Activated CD8-positive, alpha-beta memory T cell treated with anti-CD3 and anti-CD28 coated beads for 36 hours (primary cell): ENCODE results near the gene ARHGAP18. TPM values are rescaled to one million over a fixed set of nuclear protein-coding genes. Genes with fewer than 3 reads are reported as not detected.
"Not testable (repeated sequence)": the region's sequence is repeated elsewhere in the genome, so short reads cannot be mapped to it uniquely, and the experiment has no call there.

Experiments
- CTCF ChIA-PET: fragments of 350-600 bp; sonication (Branson Sonifier 250); formaldehyde crosslinking; loops from one replicate; lab custom pipeline; 2021; ENCODE audit warnings: antibody characterized with exemption; lab: Charles Lee
- POLR2A ChIA-PET: fragments of 350-600 bp; sonication (Branson Sonifier 250); formaldehyde crosslinking; loops from one replicate; lab custom pipeline; 2021; ENCODE audit warnings: antibody characterized with exemption; lab: Charles Lee
- total RNA-seq, 2 experiments: library from RNA; stranded (reverse); gene quantifications; one replicate each; pipeline ENCODE4 v1.2.3, GENCODE V29; 2021

ARHGAP18 gene
- total RNA-seq, 2 experiments from 2014 or later = 6.6 to 7.5 TPM

DNA sequence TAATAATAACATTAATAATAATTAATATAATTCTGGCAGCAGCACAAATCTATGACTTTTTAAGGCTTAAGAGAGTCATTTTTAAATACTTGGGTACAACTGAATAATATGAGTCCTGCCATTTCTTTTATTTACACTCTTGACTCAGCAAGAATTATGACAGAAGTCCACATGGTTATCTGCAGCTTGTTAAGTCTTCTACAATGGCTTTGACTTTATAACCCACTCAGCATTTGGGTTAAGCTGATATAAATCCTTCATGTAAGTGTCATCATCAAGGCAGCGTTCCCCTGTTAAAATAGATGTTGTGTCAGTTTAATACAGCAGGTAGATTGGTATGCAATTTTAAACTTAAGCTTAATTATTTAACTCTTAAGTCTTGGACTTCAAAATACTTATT lies 131.7 kb downstream of the ARHGAP18 start:
- ChIA-PET CTCF (no interaction called here), POLR2A (no interaction called here)

DNA sequence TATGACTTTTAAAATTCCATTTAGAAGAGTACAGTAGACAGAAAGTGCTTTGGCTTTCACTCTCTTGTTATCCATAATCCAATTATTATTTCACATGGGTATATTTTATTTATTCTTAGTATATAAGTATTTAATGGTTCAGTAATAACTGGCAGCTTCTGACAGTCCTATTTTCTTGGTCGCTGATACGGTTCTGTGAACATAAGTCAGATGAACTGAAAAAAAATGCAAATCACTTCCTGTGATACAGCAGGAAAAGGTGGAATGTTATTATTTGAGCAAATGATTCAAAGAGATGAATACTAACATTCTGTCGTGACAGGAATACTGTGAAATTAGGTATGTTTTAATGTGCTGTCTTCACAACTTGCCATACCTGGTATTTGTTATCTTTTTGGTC lies 132.3 kb downstream of the ARHGAP18 start:
- ChIA-PET CTCF (no interaction called here), POLR2A (no interaction called here)

DNA sequence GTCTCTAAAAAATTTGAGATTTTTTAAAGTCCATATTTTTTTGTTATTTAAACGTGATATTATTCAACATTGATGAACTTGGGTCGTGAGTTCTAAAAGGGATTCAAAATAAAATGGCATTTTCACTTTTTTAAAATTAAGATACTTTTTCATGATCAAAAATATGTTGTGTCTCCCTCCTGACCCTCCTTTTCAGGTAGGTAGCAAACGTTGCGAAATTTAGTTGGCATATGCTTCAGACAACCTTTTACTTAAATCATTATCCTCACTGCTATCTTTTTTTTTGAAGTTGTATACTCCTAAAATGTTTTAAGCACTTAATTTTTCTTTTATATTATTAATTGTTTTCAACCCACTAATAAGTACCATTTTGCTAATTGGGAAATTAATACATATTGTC lies 133.5 kb downstream of the ARHGAP18 start:
- CTCF ChIA-PET = no interaction called here
- POLR2A ChIA-PET = no interaction called here

- POLR2A ChIA-PET = no interaction called here
- CTCF ChIA-PET = interaction anchor here (0.9 kb wide), 1 partner anchor 74 kb away, joined by 4 read pairs; no protein-coding TSS in a partner anchor
Observed at GRCh38 chr6:129575378-129576118, 134.4 kb downstream of the ARHGAP18 start.

DNA sequence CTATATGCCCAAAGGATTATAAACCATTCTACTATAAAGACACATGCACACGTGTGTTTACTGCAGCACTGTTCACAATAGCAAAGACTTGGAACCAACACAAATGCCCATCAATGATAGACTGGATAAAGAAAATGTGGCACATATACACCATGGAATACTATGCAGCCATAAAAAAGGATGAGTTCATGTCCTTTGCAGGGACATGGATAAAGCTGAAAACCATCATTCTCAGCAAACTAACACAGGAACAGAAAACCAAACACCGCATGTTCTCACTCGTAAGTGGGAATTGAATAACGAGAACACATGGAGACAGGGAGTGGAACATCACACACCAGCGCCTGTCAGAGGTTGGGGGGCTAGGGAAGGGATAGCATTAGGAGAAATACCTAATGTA lies 135.4 kb downstream of the ARHGAP18 start:
- POLR2A ChIA-PET = not testable (repeated sequence)
- CTCF ChIA-PET = interaction anchor here (0.9 kb wide), 1 partner anchor 74 kb away, joined by 4 read pairs; no protein-coding TSS in a partner anchor

DNA sequence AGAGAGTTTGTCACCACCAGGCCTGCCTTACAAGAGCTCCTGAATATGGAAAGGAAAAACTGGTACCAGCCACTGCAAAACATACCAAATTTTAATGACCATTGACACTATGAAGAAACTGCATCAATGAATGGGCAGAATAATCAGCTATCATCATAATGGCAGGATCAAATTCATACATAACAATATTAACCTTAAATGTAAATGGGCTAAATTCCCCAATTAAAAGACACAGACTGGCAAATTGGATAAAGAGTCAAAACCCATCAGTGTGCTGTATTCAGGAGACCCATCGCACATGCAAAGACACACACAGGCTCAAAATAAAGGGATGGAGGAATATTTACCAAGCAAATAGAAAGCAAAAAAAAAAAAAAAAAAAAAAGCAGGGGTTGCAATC lies 139.0 kb downstream of the ARHGAP18 start:
- CTCF ChIA-PET = interaction anchor here (0.6 to 0.7 kb wide), 2 partner anchors 99 to 164 kb away, joined by 3 read pairs; no protein-coding TSS in a partner anchor
- POLR2A ChIA-PET = not testable (repeated sequence)

GRCh38 chr6:129568015-129568414 lies 142.0 kb downstream of the ARHGAP18 start:
- CTCF ChIA-PET = interaction anchor here (2.0 kb wide), 1 partner anchor 68 kb away, joined by 5 read pairs; no protein-coding TSS in a partner anchor
- POLR2A ChIA-PET = no interaction called here

DNA sequence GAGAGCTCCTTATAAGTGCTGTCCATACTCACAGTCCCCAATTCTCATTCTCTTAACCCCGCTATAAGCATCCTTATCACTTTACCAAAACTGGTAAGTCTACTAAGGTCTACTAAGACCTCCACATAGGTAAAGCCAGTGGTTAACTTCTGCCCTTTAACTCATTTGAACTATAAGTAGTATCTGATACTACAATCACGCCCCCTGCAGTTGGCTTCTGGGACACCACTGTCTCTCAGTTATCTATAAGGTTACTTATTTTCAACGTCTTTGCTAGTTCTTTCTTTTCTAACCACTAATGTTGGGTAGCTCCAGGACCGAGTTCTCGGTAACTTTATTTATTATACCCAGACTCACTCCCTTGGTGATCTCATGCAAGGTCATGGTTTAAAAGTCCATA lies 142.6 kb downstream of the ARHGAP18 start:
- POLR2A ChIA-PET = no interaction called here
- CTCF ChIA-PET = no interaction called here

DNA sequence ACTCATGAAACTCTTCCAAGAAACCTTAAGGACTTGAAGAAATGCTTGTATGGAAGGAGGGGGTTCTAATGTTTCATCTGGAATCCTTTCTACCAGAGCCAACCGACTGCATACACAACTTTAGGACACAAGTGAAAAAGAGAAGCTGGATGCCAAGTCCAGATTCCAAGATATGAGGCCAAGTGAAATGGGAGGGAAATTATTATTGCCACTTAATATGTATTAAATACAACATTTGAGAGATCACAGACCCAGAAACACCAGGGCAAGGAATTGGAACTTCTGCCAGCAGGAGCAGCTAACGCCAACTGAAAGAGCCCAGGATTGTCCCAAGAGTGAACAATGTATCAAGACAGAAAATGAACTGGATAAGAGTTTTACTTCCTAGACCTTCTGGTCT lies 144.2 kb downstream of the ARHGAP18 start:
- POLR2A ChIA-PET = no interaction called here
- CTCF ChIA-PET = interaction anchor here (1.0 kb wide), 1 partner anchor 16 kb away, joined by 3 read pairs; no protein-coding TSS in a partner anchor

DNA sequence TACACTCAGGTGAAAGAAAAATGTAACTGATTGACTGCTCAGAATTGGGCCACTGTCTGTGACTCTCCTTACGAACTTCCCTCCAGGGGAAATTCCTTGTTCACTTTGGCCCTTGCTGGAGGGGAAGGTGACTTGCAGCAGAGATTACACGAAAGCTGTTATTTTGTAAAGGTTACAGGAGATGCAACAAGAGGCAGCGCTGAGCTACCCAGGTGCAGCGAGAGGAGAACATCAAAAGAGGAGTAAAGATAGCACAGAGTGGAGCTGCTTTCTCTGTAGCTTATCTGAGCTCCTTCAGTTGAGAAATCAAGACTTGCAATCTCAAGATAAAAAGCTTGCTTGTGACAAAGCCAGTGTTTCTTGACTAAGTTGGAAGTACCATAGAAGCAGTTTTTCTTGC lies 144.6 kb downstream of the ARHGAP18 start:
- POLR2A ChIA-PET = no interaction called here
- CTCF ChIA-PET = interaction anchor here (1.0 kb wide), 1 partner anchor 16 kb away, joined by 3 read pairs; no protein-coding TSS in a partner anchor

DNA sequence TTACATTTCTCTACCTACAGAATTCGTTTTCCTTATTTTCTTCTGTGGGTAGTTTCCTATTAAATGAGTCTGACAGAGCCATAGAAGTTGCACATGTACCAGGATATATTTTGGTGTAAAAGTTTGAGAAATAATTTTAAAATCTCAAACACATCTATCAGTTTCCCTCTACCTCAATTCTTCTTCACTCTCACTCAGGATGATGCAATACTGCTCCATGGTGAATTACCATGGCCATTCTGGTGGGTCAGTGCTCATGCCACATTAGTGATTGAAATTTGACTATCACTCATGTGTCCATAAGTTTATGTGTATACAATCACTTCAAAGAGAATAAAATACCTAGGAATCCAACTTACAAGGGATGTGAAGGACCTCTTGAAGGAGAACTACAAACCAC lies 151.7 kb downstream of the ARHGAP18 start:
- POLR2A ChIA-PET = no interaction called here
- CTCF ChIA-PET = no interaction called here

DNA sequence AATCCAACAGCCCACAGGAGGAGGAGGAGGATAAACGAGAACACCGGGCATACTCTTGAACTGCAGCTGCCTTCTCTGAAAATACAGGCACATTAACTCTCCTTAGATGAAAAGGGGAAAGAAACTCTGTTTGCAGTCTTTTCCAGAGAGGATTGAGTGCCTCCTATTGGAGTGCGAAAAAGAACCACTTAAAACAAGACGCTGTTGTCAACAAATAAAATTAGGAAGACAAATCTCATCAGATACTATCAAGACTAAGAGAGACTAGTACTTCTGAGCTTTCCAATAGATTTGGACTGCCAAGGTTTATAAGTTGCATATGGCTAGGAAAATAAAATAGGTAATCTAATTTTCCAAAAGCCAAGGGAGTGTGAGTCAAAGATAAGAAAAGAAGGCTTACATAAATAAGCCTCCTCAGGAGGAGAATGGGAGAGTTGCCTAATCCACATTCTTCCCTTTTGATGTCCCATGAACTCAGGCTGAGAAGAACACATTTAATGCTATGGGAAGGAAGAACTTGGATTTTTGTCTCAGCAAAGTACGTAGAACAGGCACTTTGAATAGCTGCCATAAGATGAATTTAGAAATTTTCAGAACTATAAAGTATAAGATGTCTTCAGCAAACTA lies 154.7 kb downstream of the ARHGAP18 start:
- CTCF ChIA-PET = no interaction called here
- POLR2A ChIA-PET = no interaction called here

GRCh38 chr6:129552413-129552812 lies 157.6 kb downstream of the ARHGAP18 start:
- POLR2A ChIA-PET = no interaction called here
- CTCF ChIA-PET = no interaction called here

- ChIA-PET CTCF (no interaction called here), POLR2A (no interaction called here)
Observed at GRCh38 chr6:129551486-129551885, 158.5 kb downstream of the ARHGAP18 start.

GRCh38 chr6:129546702-129547101 lies 163.3 kb downstream of the ARHGAP18 start:
- CTCF ChIA-PET = interaction anchor here (0.6 kb wide), 1 partner anchor 19 kb away, joined by 3 read pairs; no protein-coding TSS in a partner anchor
- POLR2A ChIA-PET = no interaction called here

DNA sequence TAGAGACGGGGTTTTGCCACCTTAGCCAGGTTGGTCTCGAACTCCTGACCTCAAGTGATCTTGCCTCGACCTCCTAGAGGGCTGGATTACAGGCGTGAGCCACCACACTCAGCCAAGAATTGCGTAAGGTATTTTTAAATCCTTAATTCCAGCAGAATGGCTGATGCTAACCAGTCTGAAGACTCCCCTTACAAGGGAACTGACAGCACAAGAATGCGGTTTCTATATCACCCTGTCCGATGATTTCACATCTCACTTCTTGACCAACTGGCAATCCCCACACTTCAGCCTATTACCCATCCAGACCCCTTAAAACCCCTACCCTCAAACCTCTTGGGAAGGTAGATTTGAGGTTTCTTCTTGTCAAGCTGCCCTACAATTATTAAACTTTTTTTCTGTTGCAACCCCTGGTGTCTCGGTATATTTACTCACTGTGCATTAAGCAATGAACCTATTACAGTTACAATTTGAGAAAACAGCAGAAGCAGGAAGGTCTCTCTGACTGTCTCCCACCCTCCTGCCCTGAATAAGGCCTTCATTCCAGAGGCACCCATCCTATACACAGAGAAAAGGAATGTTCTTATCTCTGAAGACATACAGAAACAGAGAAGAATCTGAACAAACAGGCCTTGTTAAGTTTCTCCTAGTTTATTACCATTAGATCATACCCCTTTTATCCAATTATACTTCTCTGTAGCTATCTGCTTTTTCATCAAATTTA lies 164.9 kb downstream of the ARHGAP18 start:
- CTCF ChIA-PET = no interaction called here
- POLR2A ChIA-PET = no interaction called here

- ChIA-PET CTCF (no interaction called here), POLR2A (no interaction called here)
Observed at GRCh38 chr6:129543981-129544380, 166.0 kb downstream of the ARHGAP18 start.

DNA sequence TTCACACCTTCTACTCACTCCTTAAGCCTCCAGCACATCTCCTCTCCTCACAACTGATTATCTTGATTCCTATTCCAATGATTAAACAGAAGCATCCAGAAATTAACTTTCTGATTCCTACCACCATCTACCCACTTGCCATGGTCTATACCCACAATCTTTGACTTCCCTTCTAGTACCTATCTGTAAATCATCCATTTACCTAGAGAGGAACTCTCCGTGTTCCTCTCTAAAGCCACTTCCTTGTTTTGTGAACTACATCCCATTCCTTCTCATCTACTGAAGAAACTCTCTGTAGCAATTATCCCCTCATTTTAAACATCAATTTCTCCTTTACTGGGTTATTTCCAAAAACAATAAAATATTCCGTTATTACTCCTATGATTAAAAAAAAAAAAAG lies 167.3 kb downstream of the ARHGAP18 start:
- ChIA-PET CTCF (no interaction called here), POLR2A (no interaction called here)

DNA sequence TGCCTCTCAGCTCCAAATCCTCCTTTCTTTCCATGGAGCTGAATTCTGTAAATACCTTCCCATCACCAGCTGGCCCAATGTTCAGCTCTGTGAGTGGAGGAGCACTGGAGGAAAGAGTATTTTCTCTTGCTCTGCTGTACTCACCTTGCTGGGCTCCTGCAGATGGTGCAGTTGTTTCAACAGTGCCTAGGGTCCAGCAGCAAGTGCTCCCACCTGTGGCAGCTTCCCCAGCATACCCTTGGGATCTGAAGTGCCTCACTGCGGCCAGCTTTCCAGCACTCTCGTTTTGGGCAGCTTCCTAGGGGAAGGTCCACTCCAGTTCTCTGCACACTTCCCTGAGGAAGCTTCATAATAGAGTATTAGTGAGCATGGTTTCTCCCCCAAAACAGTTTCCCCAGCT lies 170.9 kb downstream of the ARHGAP18 start:
- POLR2A ChIA-PET = no interaction called here

DNA sequence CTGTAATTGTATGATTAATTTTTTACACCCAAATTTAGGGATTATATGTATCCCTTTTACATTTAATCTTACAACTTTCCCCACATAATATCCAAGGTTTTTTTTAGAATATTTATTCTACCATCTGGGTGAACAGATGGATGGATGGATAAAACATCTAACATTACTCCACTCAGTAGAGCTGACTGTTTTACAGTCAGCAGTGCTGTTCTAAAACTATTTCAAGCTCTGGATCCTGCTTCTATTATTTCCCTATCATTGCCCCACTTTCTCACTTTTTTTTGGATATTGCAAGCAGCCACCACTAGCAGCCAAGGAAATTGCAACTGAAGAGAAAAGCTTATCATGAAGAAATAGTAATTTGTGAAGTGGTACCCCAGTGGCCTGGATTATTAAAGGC lies 173.7 kb downstream of the ARHGAP18 start:
- CTCF ChIA-PET = no interaction called here
- POLR2A ChIA-PET = no interaction called here

More for the DNA sequence above, 170.9 kb downstream of the ARHGAP18 start:
- CTCF ChIA-PET = no interaction called here
